Islet of Langerhans (tissue), 1 donor: ENCODE results near the gene KIF26B.
A peak's percentile ranks its signal among the peaks of the same experiment; 100 is the strongest.

ENCODE experiments used
- FAIRE-seq: peaks from one replicate; lab custom pipeline; 2011; peaks lifted over from hg19 to GRCh38; lab: Jason Lieb, UNC

The KIF26B gene

GRCh38 chr1:245133995-245134715, 20.6 kb upstream of the KIF26B start:
- no peak for FAIRE-seq

- no peak for FAIRE-seq
These were observed 12.5 kb upstream of the KIF26B start for GRCh38 chr1:245142171-245142798.

GRCh38 chr1:245142976-245143375, 11.8 kb upstream of the KIF26B start:
- no peak for FAIRE-seq

GRCh38 chr1:245143849-245144248, 10.9 kb upstream of the KIF26B start:
- no peak for FAIRE-seq

GRCh38 chr1:245148069-245148468, 6.7 kb upstream of the KIF26B start:
- FAIRE-seq = no peak

- FAIRE-seq = no peak
These were observed 5.9 kb upstream of the KIF26B start for GRCh38 chr1:245148861-245149260.

GRCh38 chr1:245153081-245153551, 1.7 kb upstream of the KIF26B start:
- peak; percentile 62 for FAIRE-seq

GRCh38 chr1:245153552-245154428, 995 bp upstream of the KIF26B start:
- FAIRE-seq = no peak

GRCh38 chr1:245155272-245156040, 671 bp downstream of the KIF26B start:
- FAIRE-seq = no peak

- FAIRE-seq = no peak
These were observed 1.4 kb downstream of the KIF26B start for GRCh38 chr1:245156041-245156735.

- no peak for FAIRE-seq
These were observed 2.1 kb downstream of the KIF26B start for GRCh38 chr1:245156736-245157505.

- FAIRE-seq = no peak
These were observed 4.1 kb downstream of the KIF26B start for GRCh38 chr1:245158913-245159312.

- FAIRE-seq = no peak
These were observed 5.5 kb downstream of the KIF26B start for GRCh38 chr1:245160288-245160687.

- no peak for FAIRE-seq
These were observed 6.1 kb downstream of the KIF26B start for GRCh38 chr1:245160741-245161400.

- no peak for FAIRE-seq
These were observed 7.1 kb downstream of the KIF26B start for GRCh38 chr1:245161866-245162265.

- no peak for FAIRE-seq
These were observed 11.7 kb downstream of the KIF26B start for GRCh38 chr1:245166471-245166885.

- no peak for FAIRE-seq
These were observed 13.3 kb downstream of the KIF26B start for GRCh38 chr1:245168086-245168485.

- no peak for FAIRE-seq
These were observed 14.1 kb downstream of the KIF26B start for GRCh38 chr1:245168906-245169305.

GRCh38 chr1:245169376-245169775, 14.6 kb downstream of the KIF26B start:
- FAIRE-seq = no peak

- FAIRE-seq = no peak
These were observed 17.2 kb downstream of the KIF26B start for GRCh38 chr1:245172026-245172425.
